Fibroblast of mammary gland (primary cell): ENCODE results near the gene STAB1.
A peak's percentile ranks its signal among the peaks of the same experiment; 100 is the strongest.

ENCODE experiments used
- DNase-seq: peaks from one replicate; pipeline ENCODE4 v3.0.0-alpha.2; 2010; ENCODE audit warnings: low read depth
- H3K4me3 ChIP-seq: 2 replicates; pipeline ENCODE4 v1.5.1; 2011; ENCODE audit warnings: low read depth, mild to moderate bottlenecking, low read length, moderate library complexity; ENCODE audit not compliant: control insufficient read depth
- TF ChIP-seq, protein P1 (sequence below): conservative IDR thresholded peaks from 2 replicates; pipeline ENCODE4 v1.5.1; 2011; ENCODE audit warnings: low read depth, low read length, inconsistent platforms; ENCODE audit not compliant: control insufficient read depth, insufficient read depth

The STAB1 gene

DNA sequence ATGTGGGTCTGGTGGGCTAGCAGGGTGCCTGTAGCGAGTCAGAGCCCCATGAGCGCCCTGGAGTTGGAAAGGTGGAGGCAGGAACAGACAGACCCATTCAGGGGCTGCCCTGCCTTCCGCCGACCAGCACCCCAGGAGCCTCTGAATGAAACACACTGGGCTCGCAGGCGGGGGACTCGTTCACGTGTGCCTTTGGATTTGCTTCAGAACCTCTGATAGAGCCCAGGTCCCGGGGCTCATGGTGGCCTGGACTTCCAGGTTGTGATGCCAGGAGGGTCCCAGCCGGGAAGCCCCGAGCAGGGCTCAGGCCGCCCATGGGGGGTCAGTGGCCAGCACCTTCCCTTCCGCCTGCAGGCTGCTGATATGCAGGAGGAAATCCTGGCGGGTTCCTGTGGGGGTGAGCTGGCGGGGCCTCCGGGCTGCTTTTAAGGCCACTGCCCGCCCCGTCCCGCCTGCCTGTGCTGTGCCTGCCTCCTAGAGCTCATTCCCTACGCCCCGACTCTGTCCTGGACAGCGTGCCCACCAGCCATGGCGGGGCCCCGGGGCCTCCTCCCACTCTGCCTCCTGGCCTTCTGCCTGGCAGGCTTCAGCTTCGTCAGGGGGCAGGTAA, at the start of gene STAB1:
STAB1 (plus strand) TSS at position 453 of the 610 bp plus-strand sequence; CDS start at position 529, 76 bp downstream.
- no peak for DNase-seq
- TF ChIP-seq, protein P1, sequence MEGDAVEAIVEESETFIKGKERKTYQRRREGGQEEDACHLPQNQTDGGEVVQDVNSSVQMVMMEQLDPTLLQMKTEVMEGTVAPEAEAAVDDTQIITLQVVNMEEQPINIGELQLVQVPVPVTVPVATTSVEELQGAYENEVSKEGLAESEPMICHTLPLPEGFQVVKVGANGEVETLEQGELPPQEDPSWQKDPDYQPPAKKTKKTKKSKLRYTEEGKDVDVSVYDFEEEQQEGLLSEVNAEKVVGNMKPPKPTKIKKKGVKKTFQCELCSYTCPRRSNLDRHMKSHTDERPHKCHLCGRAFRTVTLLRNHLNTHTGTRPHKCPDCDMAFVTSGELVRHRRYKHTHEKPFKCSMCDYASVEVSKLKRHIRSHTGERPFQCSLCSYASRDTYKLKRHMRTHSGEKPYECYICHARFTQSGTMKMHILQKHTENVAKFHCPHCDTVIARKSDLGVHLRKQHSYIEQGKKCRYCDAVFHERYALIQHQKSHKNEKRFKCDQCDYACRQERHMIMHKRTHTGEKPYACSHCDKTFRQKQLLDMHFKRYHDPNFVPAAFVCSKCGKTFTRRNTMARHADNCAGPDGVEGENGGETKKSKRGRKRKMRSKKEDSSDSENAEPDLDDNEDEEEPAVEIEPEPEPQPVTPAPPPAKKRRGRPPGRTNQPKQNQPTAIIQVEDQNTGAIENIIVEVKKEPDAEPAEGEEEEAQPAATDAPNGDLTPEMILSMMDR, result no peak
- no peak within 1 kb of the TSS for H3K4me3 ChIP-seq

DNA sequence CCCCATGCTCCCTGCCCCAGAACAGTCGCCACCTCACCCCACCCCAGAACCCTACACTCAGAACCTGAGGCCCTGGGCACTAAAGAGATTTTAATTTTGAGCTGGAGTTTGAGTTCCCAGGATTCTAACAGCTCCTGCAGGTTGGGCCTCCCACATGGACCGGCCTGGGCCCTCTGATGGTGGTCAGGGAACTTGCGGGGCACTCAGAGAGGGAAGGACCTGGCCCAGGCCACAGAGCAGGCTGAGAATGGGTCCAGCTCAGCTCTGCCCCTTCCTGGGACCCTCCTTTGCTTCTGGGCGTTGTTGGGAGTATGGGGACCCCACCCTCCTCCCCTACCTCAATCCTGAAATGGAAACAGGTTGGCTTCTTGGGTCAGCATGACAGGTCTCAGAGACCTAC, 49.1 kb upstream of the STAB1 start:
- TF ChIP-seq, protein P1, result no peak
- no peak overlapping the region for H3K4me3 ChIP-seq
- no peak for DNase-seq

DNA sequence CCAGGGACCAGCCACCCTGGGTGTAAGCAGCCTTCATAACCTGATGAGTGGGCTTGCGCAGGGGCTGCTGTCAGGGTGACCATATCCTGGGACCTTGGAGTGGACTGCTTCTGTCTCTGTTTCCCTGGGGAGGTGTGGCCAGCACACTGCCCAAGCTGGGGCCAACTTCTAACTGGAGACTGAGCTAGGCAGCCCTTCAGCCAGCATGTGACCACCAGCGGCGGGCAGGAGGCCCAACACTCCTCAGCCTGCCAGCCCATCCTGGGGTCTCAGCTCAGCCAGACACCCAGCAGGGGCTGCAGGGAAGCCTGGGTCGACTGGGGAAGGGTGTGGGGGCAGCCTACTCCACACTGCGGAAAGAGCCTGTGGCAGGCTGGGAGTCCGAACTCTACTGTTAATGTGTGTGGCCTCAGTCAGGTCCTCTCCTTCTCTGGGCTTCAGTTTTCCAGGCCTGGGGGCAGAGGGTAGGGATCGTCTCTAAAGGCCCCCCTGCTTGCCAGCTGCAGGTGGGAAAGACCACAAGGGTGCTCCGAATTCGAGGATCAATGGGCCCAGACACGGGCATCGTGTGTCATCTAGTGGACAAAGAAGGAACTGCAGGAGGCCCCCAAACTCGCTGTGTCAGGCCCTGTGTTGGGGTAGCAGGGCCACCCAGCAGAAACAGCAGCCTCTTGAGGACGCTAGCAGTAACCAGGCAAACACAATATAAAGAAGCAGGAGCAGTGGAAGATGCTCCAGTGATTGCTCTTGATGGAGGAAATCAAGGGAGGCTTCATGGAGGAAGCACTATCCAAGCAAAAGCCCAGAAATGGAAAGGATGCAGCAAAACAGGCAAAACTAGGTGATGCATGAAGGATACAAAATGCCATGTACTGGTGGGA, 48.3 kb upstream of the STAB1 start:
- TF ChIP-seq, protein P1, result peak; percentile 99
- no peak overlapping the region for H3K4me3 ChIP-seq
- peak; percentile 53 for DNase-seq

DNA sequence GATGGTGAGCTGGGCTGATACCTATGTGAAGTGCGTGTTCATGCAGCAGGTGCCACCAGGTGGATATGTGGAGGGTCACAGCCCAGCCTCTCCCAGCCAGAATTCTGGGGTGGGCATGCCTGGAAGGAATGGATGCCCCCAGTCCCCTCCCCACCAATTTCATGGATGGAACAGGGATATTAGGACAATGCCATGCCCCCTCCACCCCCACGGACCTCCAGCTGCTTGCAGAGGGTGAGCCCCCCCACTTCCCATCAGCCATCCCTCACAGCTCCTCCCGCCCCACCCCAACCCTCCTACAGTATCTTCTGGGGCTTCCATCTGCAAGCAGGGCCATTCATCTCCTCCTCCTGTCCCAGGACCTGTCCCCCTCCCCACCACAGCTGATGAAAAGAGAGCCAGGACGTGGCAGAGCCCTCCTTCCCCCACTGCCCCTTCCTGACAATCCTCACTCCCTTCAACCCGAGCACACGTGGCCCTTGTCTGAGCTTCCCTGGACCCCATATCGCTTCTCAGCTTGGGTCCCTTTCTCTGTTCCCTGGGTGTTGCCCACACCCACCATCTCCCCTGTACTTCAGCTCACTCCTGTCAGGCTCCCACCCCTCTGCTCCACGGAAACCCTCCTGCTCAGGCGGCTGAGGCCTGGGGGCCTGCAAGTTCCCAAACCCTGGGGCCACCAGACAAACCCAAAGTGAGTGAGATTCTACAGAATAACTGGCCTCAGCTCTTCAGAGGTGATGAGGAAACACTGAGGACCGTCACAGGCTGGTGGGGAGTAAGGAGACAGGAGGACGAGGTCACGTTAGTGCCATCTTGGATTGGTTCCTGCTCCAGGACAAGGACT, 47.4 kb upstream of the STAB1 start:
- TF ChIP-seq, protein P1, result no peak
- H3K4me3 ChIP-seq, result no peak overlapping the region
- no peak for DNase-seq

- no peak for DNase-seq
- H3K4me3 ChIP-seq, result no peak overlapping the region
- TF ChIP-seq, protein P1, result no peak
These were observed 44.5 kb upstream of the STAB1 start for GRCh38 chr3:52450489-52451236.
